ENCODE data around the gene POP5.
A peak's percentile ranks its signal among the peaks of the same experiment; 100 is the strongest.
"Not testable (repeated sequence)": the region's sequence is repeated elsewhere in the genome, so short reads cannot be mapped to it uniquely, and the experiment has no call there.

Gene POP5

GRCh38 chr12:120536064-120536791, 45.0 kb downstream of the POP5 start:
- DNase-seq: no peak

- peak; percentile 70 for DNase-seq
These were observed 46.2 kb downstream of the POP5 start for GRCh38 chr12:120534703-120535655.

- peak; percentile 92 for DNase-seq
These were observed 46.9 kb downstream of the POP5 start, which contains the start of gene RNF10 for GRCh38 chr12:120534203-120534702. RNF10 (plus strand) TSS chr12:120534356; CDS start chr12:120534812, 456 bp downstream.

- DNase-seq: no peak
These were observed 48.4 kb downstream of the POP5 start for GRCh38 chr12:120532701-120533238.

GRCh38 chr12:120530418-120530761, 50.8 kb downstream of the POP5 start:
- DNase-seq: not testable (repeated sequence)

GRCh38 chr12:120529641-120530417, 51.4 kb downstream of the POP5 start:
- peak; percentile 50 for DNase-seq

- peak; percentile 89 for DNase-seq
These were observed 52.2 kb downstream of the POP5 start, which contains the start of gene COQ5 for GRCh38 chr12:120528861-120529525. COQ5 (minus strand) TSS chr12:120529158; CDS start chr12:120529141, 17 bp downstream.

All from fibroblast of skin of scalp (primary cell).